HCT116 (cell line): Measurements from ENCODE around the gene FOXP1. TPM values are rescaled to one million over a fixed set of nuclear protein-coding genes. Genes with fewer than 3 reads are reported as not detected.

Experiments used
- ATAC-seq: fragments of 200-7000 bp; cut with Tn5 transposase; 2 replicates; pipeline ENCODE4 v1.9.1; 2020; ENCODE audit warnings: mild to moderate bottlenecking, moderate library complexity
- BruUV-seq: library from RNA; stranded (reverse); fragments of 400-500 nt; replicated peaks from 2 replicates; lab custom pipeline; 2021; lab: Mats Ljungman, UMichigan
- CTCF ChIA-PET: fragments of 300-600 bp; sonication (Branson Sonifier 250); formaldehyde crosslinking; loops from one replicate; lab custom pipeline; 2021; ENCODE audit warnings: antibody characterized with exemption; lab: Charles Lee
- POLR2A ChIA-PET: fragments of 300-600, 350-600 bp; sonication (Branson Sonifier 250); formaldehyde crosslinking; loops from one replicate; lab custom pipeline; 2021; ENCODE audit warnings: antibody characterized with exemption; lab: Charles Lee
- RAD21 ChIA-PET, 2 experiments: fragments of 300-600 bp; sonication (Branson Sonifier 250); formaldehyde crosslinking; loops; one replicate each; lab custom pipeline; 2023; ENCODE audit warnings: low total read pairs in 2 of 2; ENCODE audit not compliant: uncharacterized antibody in 2 of 2, unreplicated experiment in 2 of 2, low non-redundant PET in 1 of 2; lab: Charles Lee
- DNase-seq: peaks from one replicate; pipeline ENCODE4 v3.0.0-alpha.2; 2010; ENCODE audit warnings: low read depth, low spot score
- H2AFZ ChIP-seq: fragments of 200-600 bp; shearing (Covaris generic), sonication (generic); 2 replicates; pipeline ENCODE4 v1.6.1; 2017; ENCODE audit warnings: low read depth, mixed run types, mixed read lengths, antibody characterized with exemption, low read length; ENCODE audit not compliant: poor library complexity, severe bottlenecking
- H3K27ac ChIP-seq: 2 replicates; pipeline ENCODE4 v1.5.1; 2012; ENCODE audit warnings: low read depth, low read length
- H3K27me3 ChIP-seq: fragments of 200-600 bp; sonication (generic); 2 replicates; pipeline ENCODE4 v1.6.1; 2016; ENCODE audit warnings: mixed run types, low read length, mixed read lengths; ENCODE audit not compliant: insufficient read depth
- H3K36me3 ChIP-seq, 2 experiments: fragments of 200-500 bp in 1 of 2; fragments of 200-600 bp in 1 of 2; sonication (Bioruptor generic) in 1 of 2; sonication (generic) in 1 of 2; 2 replicates each; pipeline versions ENCODE4 v1.5.1 to v1.6.1; 2014 to 2016; ENCODE audit warnings: low read length in 2 of 2, inconsistent platforms in 1 of 2, mixed read lengths in 1 of 2, mixed run types in 1 of 2; ENCODE audit not compliant: insufficient read depth in 2 of 2, control insufficient read depth in 1 of 2
- H3K4me1 ChIP-seq, 2 experiments: fragments of 200-600 bp in 1 of 2; sonication (generic) in 1 of 2; 2 replicates each; pipeline versions ENCODE4 v1.5.1 to v1.6.1; 2012 to 2017; ENCODE audit warnings: low read length in 2 of 2, inconsistent platforms in 1 of 2, mild to moderate bottlenecking in 1 of 2, mixed read lengths in 1 of 2, mixed run types in 1 of 2, moderate library complexity in 1 of 2; ENCODE audit not compliant: insufficient read depth in 2 of 2, control insufficient read depth in 1 of 2
- H3K4me2 ChIP-seq: fragments of 200-600 bp; sonication (generic); 2 replicates; pipeline ENCODE4 v1.6.1; 2017; ENCODE audit warnings: mixed run types, low read length, mixed read lengths
- H3K4me3 ChIP-seq, 2 experiments: fragments of 200-600 bp in 1 of 2; sonication (generic) in 1 of 2; replicated peaks in 1 of 2; 2 replicates each; pipeline ENCODE4 v1.5.1; 2011 to 2016; ENCODE audit warnings: low read length in 2 of 2, control low read depth in 1 of 2, low read depth in 1 of 2, mild to moderate bottlenecking in 1 of 2, mixed read lengths in 1 of 2, mixed run types in 1 of 2
- H3K79me2 ChIP-seq: fragments of 200-600 bp; sonication (generic); 2 replicates; pipeline ENCODE4 v1.6.1; 2017; ENCODE audit warnings: mild to moderate bottlenecking, mixed run types, low read length, moderate library complexity, mixed read lengths; ENCODE audit not compliant: insufficient read depth
- H3K9ac ChIP-seq: fragments of 200-600 bp; sonication (generic); 2 replicates; pipeline ENCODE4 v1.6.1; 2016; ENCODE audit warnings: low read length, mixed read lengths
- H3K9me2 ChIP-seq: fragments of 200-600 bp; sonication (generic), shearing (Covaris generic); 2 replicates; pipeline ENCODE4 v1.6.1; 2017; ENCODE audit warnings: mixed run types, mild to moderate bottlenecking, moderate library complexity; ENCODE audit not compliant: insufficient read depth
- H3K9me3 ChIP-seq, 2 experiments: fragments of 200-500 bp in 1 of 2; fragments of 200-600 bp in 1 of 2; sonication (Bioruptor generic) in 1 of 2; sonication (generic) in 1 of 2; 2 replicates each; pipeline ENCODE4 v1.6.1; 2014 to 2017; ENCODE audit warnings: low read length in 2 of 2, mixed read lengths in 2 of 2, inconsistent platforms in 1 of 2, low read depth in 1 of 2, mild to moderate bottlenecking in 1 of 2, mixed run types in 1 of 2, moderate library complexity in 1 of 2; ENCODE audit not compliant: control insufficient read depth in 1 of 2, insufficient read depth in 1 of 2
- H4K20me1 ChIP-seq: fragments of 200-600 bp; sonication (generic), shearing (Covaris generic); 2 replicates; pipeline ENCODE4 v1.6.1; 2017; ENCODE audit warnings: mixed run types, mild to moderate bottlenecking, moderate library complexity; ENCODE audit not compliant: insufficient read depth
- ATF3 ChIP-seq: IDR thresholded peaks from 2 replicates; pipeline ENCODE4 v1.6.1; 2012
- CTCF ChIP-seq, 3 experiments: fragments of 200-600 bp in 1 of 3; sonication (generic) in 1 of 3; IDR thresholded peaks in 2 of 3; conservative IDR thresholded peaks in 1 of 3; 2 replicates each; pipeline ENCODE4 v1.5.1; 2012 to 2017; ENCODE audit warnings: low read depth in 2 of 3, low read length in 2 of 3, antibody characterized with exemption in 1 of 3, borderline replicate concordance in 1 of 3, control low read depth in 1 of 3, mild to moderate bottlenecking in 1 of 3, mixed read lengths in 1 of 3, mixed run types in 1 of 3, moderate library complexity in 1 of 3; ENCODE audit not compliant: insufficient read depth in 1 of 3
- EGR1 ChIP-seq: IDR thresholded peaks from 2 replicates; pipeline ENCODE4 v1.6.1; 2012; ENCODE audit warnings: low read depth
- ELF1 ChIP-seq: IDR thresholded peaks from 2 replicates; pipeline ENCODE4 v1.6.1; 2012; ENCODE audit warnings: low read depth, borderline replicate concordance
- EZH2 ChIP-seq: fragments of 200-600 bp; sonication (generic); IDR thresholded peaks from 2 replicates; pipeline ENCODE4 v1.6.1; 2017; ENCODE audit warnings: antibody characterized with exemption, mixed run types
- FOSL1 ChIP-seq: IDR thresholded peaks from 2 replicates; pipeline ENCODE4 v1.6.1; 2012; ENCODE audit warnings: low read depth
- SRF ChIP-seq: IDR thresholded peaks from 2 replicates; pipeline ENCODE4 v1.6.1; 2012; ENCODE audit warnings: low read depth
- YY1 ChIP-seq: IDR thresholded peaks from 2 replicates; pipeline ENCODE4 v1.6.1; 2011; ENCODE audit warnings: low read length, low read depth, moderate library complexity, mild to moderate bottlenecking; ENCODE audit not compliant: insufficient replicate concordance; ENCODE audit errors: extremely low read depth
- intact Hi-C: fragments of 100-400 bp; cut with micrococcal nuclease; formaldehyde crosslinking; loops from 2 replicates; pipeline ENCODE4 v1.10.0; 2022
- total RNA-seq: library from RNA; stranded (reverse); gene quantifications from one replicate; pipeline ENCODE4 v1.2.1, GENCODE V29; 2021; ENCODE audit not compliant: unreplicated experiment

The FOXP1 gene
- total RNA-seq, 1 experiment from 2014 or later, result 11.4 TPM

DNA sequence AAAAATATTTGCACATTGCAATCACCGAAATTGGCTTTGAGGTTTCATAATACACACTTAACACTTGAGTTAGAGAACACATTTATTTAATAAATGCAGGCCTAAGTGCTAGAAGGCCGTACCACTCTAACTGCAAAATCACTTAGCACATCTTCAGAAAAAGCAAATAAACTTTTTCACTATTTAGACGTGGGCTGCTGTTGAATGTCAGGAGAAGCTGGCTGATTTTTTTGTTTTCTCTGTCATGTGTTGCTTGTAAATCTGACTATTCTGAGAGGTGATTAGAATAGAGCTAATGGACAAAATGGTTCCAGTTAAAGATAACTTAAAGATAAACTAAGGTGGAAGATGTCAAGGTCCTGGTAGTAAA lies 265.1 kb downstream of the FOXP1 start:
- POLR2A ChIA-PET, result no interaction called here
- Histone ChIP-seq H3K27ac (no peak overlapping the region), H3K9ac (no peak overlapping the region), H4K20me1 (no peaks in the 10 kb centered on the region), H3K4me1 (no peaks in the 10 kb centered on the region), H3K9me2 (no peaks in the 10 kb centered on the region), H3K4me3 (no peak overlapping the region), H3K79me2 (no peaks in the 10 kb centered on the region), H3K27me3 (no peaks in the 10 kb centered on the region), H2AFZ (no peak overlapping the region), H3K4me2 (no peak overlapping the region), H3K36me3 (no peaks in the 10 kb centered on the region), H3K9me3 (no peaks in the 10 kb centered on the region)
- BruUV-seq, result no TSS peak
- RAD21 ChIA-PET, result no interaction called here
- DNase-seq, result no peak
- no peak for ATAC-seq
- intact Hi-C loops, result no loop called here
- TF ChIP-seq ELF1 (no peak), FOSL1 (no peak), EZH2 (no peak), EGR1 (no peak), ATF3 (no peak), CTCF (IDR thresholded peaks at IDR 0.05 in 2 of 3, conservative IDR thresholded peaks at IDR 0.05 in 1 of 3; ENCODE audit: borderline replicate concordance in 1 of 3, insufficient read depth in 1 of 3, low read depth in 2 of 3, low read length in 2 of 3) (no peak), YY1 (no peak), SRF (no peak)
- CTCF ChIA-PET, result no interaction called here
